ENCODE results near the gene GABPB1. TPM values are rescaled to one million over a fixed set of nuclear protein-coding genes. Genes with fewer than 3 reads are reported as not detected.

GABPB1 gene
- total RNA-seq, 2 experiments from 2014 or later: 40.3 to 43.6 TPM

DNA sequence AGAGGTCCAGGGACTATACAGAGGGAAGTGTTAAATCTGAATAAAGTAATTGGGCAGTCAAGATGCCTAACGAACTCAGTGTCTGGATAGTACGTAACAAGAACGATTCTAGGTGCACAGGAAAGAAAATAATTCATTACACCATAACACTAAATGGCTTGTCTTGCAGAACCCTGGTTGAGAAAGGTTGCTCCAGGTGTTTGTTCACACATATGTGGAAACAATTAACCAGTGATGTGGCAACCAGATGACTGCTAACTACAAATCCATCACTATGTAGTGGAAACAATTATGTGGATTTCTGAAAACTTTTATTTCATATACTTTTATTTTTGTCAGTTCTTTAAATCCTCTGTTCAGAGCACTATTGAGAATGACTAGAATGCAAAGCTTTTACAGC lies 79.1 kb downstream of the GABPB1 start:
- H3K9me3 Mint-ChIP-seq: no peaks in the 10 kb centered on the region
- peaks cover 16% of the 10 kb centered on the region for H3K36me3 Mint-ChIP-seq
- H3K27ac Mint-ChIP-seq: no peak overlapping the region
- no peak for DNase-seq
- peaks cover 20% of the 10 kb centered on the region for H3K4me1 Mint-ChIP-seq
- H3K4me3 Mint-ChIP-seq: no peak overlapping the region
- H3K27me3 Mint-ChIP-seq: no peaks in the 10 kb centered on the region

DNA sequence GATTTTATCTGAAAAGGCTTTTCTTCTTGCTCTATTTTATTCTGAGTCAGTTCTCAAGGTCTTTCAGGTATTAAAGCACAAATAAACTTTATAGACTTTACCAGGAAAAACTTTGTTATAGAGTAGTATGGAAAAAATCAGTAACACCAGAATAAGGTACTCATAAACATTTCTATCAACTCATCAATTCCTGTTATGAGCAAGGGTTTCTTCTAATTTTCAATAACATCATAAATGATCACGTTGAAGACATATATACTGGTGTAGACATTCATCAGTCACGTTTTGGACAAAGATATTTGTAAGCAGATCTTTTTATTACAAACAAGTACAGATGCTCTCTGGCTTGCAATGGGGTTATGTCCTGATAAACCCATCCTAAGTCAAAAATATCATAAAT lies 79.9 kb downstream of the GABPB1 start:
- H3K9me3 Mint-ChIP-seq: no peaks in the 10 kb centered on the region
- H3K4me3 Mint-ChIP-seq: no peak overlapping the region
- DNase-seq: no peak
- H3K36me3 Mint-ChIP-seq: peaks cover 16% of the 10 kb centered on the region
- H3K4me1 Mint-ChIP-seq: peaks cover 20% of the 10 kb centered on the region
- H3K27me3 Mint-ChIP-seq: no peaks in the 10 kb centered on the region
- peak overlapping the region; percentile 22 for H3K27ac Mint-ChIP-seq

DNA sequence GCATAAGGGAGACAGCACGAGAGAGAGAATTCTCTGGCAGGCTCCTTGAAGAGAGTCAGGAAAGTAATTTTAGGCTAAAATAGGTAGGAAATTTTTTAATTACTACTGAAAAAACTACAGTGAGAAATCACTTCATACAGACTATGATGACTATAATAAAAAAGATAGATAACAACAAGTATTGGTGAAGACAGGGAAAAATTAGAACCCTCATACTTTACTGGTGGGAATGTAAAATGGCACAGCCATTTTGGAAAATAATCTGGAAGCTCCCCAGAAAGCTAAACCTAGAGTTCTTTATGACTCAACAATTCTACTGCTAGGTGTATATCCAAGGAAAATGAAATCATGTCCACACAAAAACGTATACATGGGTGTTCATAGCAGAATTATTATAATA lies 87.4 kb downstream of the GABPB1 start:
- Mint-ChIP-seq H3K27ac (no peak overlapping the region), H3K4me3 (no peak overlapping the region), H3K36me3 (no peaks in the 10 kb centered on the region), H3K27me3 (peaks cover 5% of the 10 kb centered on the region), H3K4me1 (peaks cover 16% of the 10 kb centered on the region), H3K9me3 (no peaks in the 10 kb centered on the region)
- no peak for DNase-seq

- Mint-ChIP-seq H3K36me3 (peaks cover 1% of the 10 kb centered on the region), H3K4me1 (peaks cover 32% of the 10 kb centered on the region), H3K27me3 (peaks cover 5% of the 10 kb centered on the region), H3K4me3 (no peak within 1 kb of the TSS), H3K27ac (no peak within 1 kb of the TSS), H3K9me3 (no peaks in the 10 kb centered on the region)
- no peak for DNase-seq
Observed at GRCh38 chr15:50265620-50266019, 89.4 kb downstream of the GABPB1 start, which contains the start of gene HDC. Gene HDC, minus strand, starts transcription at chr15:50265726. Its CDS starts 103 bp downstream, at chr15:50265623.

DNA sequence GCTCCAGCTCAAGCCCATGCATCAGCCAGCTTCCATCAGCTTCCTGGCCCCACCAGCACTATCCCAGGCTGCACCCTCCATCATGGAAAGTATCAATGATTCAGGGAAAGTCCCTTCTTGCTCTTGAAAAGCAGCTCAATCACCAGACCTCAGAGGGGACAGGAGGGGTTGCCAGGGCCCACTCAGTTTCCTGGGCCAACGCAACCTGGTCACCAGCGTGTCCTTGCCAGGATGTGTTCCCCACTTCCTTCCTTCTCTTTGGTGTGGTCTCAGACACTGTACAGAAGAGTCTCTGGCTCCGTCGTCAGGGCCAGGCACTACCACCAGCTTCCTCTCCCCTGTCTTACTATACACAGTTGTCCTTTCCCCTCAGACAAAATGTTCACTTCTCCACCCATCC lies 92.5 kb downstream of the GABPB1 start:
- peaks cover 1% of the 10 kb centered on the region for H3K36me3 Mint-ChIP-seq
- peak; percentile 76 for DNase-seq
- peaks cover 5% of the 10 kb centered on the region for H3K27me3 Mint-ChIP-seq
- H3K9me3 Mint-ChIP-seq: no peaks in the 10 kb centered on the region
- H3K4me3 Mint-ChIP-seq: no peak overlapping the region
- peak overlapping the region; percentile 91 for H3K27ac Mint-ChIP-seq
- peaks cover 53% of the 10 kb centered on the region for H3K4me1 Mint-ChIP-seq

- H3K27me3 Mint-ChIP-seq: peaks cover 5% of the 10 kb centered on the region
- H3K4me3 Mint-ChIP-seq: no peak overlapping the region
- DNase-seq: no peak
- no peaks in the 10 kb centered on the region for H3K9me3 Mint-ChIP-seq
- peaks cover 55% of the 10 kb centered on the region for H3K4me1 Mint-ChIP-seq
- H3K27ac Mint-ChIP-seq: peak overlapping the region; percentile 91
- peaks cover 1% of the 10 kb centered on the region for H3K36me3 Mint-ChIP-seq
Observed at GRCh38 chr15:50261981-50262380, 93.0 kb downstream of the GABPB1 start.

DNA sequence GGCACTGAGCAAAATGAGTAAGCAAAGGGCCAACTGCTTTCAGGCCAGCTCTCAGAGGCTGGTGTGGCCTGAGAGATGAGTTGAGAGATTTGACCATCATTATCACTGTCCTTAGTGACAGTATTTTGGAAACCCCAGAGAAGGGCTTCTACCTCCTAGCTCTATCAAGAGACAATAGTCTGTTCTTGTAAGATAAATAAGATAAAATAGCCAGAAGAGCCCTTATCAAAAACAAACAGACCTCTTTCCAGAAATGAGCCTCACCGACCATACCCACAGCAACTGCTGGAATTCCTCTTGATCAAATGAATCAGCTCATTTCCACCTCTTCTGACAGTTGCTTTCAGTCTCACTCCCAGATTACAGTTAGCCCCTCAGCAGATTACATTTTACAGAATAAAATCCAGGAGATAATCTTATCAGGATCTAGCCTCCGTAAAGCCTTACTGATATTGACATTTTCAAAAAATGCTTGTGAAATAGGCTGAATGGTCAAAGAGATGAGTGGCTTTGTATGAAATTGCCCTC lies 94.0 kb downstream of the GABPB1 start:
- Mint-ChIP-seq H3K27ac (peak overlapping the region; percentile 91), H3K9me3 (no peaks in the 10 kb centered on the region), H3K36me3 (peaks cover 1% of the 10 kb centered on the region), H3K4me1 (peaks cover 56% of the 10 kb centered on the region), H3K4me3 (peak overlapping the region; percentile 37), H3K27me3 (peaks cover 5% of the 10 kb centered on the region)
- no peak for DNase-seq

DNA sequence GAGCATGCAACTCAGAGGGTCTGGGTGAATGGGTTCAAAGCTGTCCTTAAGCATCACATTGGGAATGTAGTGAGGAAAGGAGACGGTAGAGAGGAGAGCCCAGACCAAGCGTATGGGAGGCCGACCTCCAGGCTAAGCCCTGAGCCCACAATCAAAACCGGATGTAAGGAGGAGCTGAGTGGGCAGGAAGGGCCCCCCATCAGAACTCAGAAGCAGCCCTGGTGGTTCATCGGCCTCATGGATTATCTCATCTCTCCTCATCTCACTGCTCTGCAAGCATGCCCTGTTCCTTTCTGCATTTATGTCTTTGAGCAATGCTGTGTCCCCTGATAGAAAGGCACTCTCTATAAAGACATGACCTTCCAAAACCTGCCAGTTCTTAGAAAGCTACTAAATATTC lies 95.7 kb downstream of the GABPB1 start:
- peak overlapping the region; percentile 91 for H3K27ac Mint-ChIP-seq
- H3K27me3 Mint-ChIP-seq: no peaks in the 10 kb centered on the region
- peaks cover 52% of the 10 kb centered on the region for H3K4me1 Mint-ChIP-seq
- H3K9me3 Mint-ChIP-seq: no peaks in the 10 kb centered on the region
- H3K36me3 Mint-ChIP-seq: peaks cover 1% of the 10 kb centered on the region
- no peak for DNase-seq
- no peak overlapping the region for H3K4me3 Mint-ChIP-seq

DNA sequence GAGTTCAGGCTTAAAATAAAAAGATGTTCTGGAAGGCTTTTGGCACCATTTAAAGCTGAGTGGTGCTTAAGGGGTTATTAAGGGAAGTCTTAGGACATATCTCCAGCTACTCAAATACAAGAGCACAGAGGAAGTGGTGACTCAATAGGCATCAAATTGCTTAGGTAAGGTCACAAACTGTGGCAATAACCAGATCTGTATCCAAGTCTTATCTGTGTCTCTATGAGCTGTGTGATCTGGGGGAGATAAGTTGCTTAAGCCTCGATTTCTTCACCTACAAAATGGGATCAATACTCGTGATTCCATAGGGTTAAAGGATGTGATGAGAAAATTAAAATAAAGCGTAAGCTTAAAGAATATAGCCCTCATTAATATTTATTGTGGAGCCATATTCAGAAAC lies 97.1 kb downstream of the GABPB1 start:
- Mint-ChIP-seq H3K4me1 (peaks cover 44% of the 10 kb centered on the region), H3K27me3 (no peaks in the 10 kb centered on the region), H3K36me3 (peaks cover 1% of the 10 kb centered on the region), H3K27ac (no peak overlapping the region), H3K9me3 (no peaks in the 10 kb centered on the region), H3K4me3 (no peak overlapping the region)
- no peak for DNase-seq

- Mint-ChIP-seq H3K9me3 (no peaks in the 10 kb centered on the region), H3K4me3 (no peak overlapping the region), H3K36me3 (peaks cover 1% of the 10 kb centered on the region), H3K27ac (peak overlapping the region; percentile 5), H3K27me3 (no peaks in the 10 kb centered on the region), H3K4me1 (peaks cover 38% of the 10 kb centered on the region)
- no peak for DNase-seq
Observed at GRCh38 chr15:50257332-50257731, 97.7 kb downstream of the GABPB1 start.

DNA sequence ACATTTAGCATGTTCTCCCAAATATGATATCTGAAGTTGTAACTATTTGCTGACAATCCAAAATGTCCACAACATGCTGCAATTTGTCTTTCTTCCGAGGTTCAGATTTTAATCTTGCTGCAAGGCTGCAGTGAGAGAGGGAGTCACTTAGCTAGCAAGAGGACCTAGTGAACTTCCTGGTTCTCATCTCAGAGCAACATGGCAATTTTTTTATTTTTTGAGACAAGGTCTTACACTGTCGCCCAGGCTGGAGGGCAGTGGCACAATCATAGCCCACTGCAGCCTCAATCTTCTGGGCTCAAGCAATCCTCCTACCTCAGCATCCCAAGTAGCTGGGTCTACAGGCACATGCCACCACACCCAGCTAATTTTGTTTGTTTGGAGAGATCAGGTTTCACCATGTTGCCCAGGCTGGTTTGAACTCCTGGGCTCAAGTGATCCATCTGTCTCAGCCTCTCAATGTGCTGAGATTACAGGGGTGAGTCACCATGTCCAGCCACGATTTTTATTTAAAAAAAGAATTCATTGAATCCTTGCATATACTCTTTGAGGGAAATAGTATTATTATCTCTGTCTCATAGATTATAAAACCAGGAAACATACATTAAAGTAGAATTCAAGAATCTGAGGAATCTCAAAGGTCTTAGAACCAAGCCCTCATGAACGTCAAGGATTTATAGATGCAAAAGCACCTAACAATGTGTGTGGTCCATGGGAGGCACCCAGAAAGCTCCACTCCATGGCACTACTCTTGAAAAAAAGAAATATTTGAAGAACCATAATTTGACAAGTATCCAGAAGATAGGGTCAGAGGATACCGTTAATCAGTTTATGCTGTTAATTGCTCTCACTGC lies 98.6 kb downstream of the GABPB1 start:
- Mint-ChIP-seq H3K4me3 (no peak overlapping the region), H3K36me3 (peaks cover 1% of the 10 kb centered on the region), H3K27ac (no peak overlapping the region), H3K27me3 (no peaks in the 10 kb centered on the region), H3K9me3 (no peaks in the 10 kb centered on the region), H3K4me1 (peaks cover 32% of the 10 kb centered on the region)
- no peak for DNase-seq

DNA sequence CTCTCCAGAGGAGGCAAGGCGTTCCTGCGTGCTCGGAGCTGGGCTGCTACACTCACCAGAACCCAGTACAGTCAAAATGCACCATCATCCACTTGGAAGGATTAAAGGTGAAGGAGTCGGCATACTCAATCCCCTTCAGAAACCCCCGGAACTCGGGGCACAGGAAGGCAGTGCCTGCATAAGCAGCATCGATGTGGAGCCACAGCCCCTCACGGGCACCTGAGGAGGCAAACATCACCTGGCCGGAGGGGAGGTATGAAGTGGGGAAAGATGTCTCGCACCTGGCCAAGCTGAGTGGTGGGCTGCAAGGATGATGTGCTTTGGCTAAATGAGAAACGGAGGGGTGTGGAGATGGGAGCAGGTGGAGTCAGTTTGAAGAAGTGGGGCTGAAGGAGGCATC lies 102.4 kb downstream of the GABPB1 start:
- Mint-ChIP-seq H3K4me3 (no peak overlapping the region), H3K36me3 (peaks cover 8% of the 10 kb centered on the region), H3K27me3 (no peaks in the 10 kb centered on the region), H3K9me3 (peaks cover 3% of the 10 kb centered on the region), H3K4me1 (peaks cover 28% of the 10 kb centered on the region), H3K27ac (no peak overlapping the region)
- no peak for DNase-seq

DNA sequence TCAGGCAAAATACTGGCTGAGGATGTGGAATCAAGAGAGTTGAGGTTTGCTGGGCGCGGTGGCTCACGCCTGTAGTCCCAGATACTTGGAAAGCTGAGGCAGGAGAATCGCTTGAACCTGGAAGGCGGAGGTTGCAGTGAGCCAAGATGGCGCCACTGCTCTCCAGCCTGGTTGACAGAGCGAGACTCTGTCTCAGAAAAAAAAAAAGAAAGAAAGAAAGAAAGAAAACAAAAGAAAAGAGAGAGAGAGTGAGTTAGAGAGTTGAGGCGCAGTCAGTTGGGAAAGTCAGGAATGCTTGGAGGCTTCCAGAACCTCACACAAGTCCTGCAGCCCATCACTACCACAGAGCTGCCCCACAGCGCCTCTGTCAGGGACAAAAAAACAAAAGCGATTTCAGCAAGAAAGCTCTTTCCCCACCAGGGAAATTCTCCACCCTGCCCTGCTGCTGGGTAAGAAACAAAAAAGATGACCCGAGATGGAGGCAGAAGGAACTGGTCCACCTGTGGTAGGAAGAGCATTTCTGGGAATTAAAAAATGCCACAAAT lies 103.3 kb downstream of the GABPB1 start:
- Mint-ChIP-seq H3K27me3 (no peaks in the 10 kb centered on the region), H3K36me3 (peaks cover 8% of the 10 kb centered on the region), H3K4me3 (no peak overlapping the region), H3K27ac (no peak overlapping the region), H3K9me3 (peaks cover 3% of the 10 kb centered on the region), H3K4me1 (peaks cover 30% of the 10 kb centered on the region)
- DNase-seq: no peak

- Mint-ChIP-seq H3K27me3 (no peaks in the 10 kb centered on the region), H3K9me3 (peaks cover 3% of the 10 kb centered on the region), H3K36me3 (peaks cover 8% of the 10 kb centered on the region), H3K4me3 (no peak overlapping the region), H3K4me1 (peaks cover 31% of the 10 kb centered on the region), H3K27ac (no peak overlapping the region)
- no peak for DNase-seq
Observed at GRCh38 chr15:50250760-50251394, 104.1 kb downstream of the GABPB1 start.

DNA sequence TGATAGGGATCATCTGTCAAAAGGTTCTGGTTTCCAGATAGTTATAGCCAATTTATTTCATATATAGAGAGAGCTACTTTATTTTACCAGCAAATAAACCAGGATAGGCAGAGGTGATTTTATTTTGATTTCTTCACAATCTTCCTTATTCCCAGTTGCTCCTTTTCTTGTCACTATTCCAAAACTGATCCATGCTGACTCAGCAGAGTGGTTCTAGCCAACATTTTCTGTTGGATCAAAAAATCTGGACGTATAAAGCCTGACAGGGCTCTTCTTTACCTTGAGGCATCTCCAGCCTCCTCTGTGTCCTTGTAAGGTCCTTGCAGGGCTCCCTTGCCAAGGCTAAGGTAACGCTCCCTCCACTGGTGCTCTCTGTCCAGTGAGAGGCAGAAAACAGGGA lies 105.3 kb downstream of the GABPB1 start:
- no peak for DNase-seq
- peak overlapping the region; percentile 94 for H3K27ac Mint-ChIP-seq
- no peak overlapping the region for H3K4me3 Mint-ChIP-seq
- H3K27me3 Mint-ChIP-seq: no peaks in the 10 kb centered on the region
- peaks cover 3% of the 10 kb centered on the region for H3K9me3 Mint-ChIP-seq
- peaks cover 31% of the 10 kb centered on the region for H3K4me1 Mint-ChIP-seq
- H3K36me3 Mint-ChIP-seq: peaks cover 8% of the 10 kb centered on the region

All from activated naive CD8-positive, alpha-beta T cell treated with anti-CD3 and anti-CD28 coated beads for 36 hours (primary cell).